ENCODE data around the gene ZNF316. TPM values are rescaled to one million over a fixed set of nuclear protein-coding genes. Genes with fewer than 3 reads are reported as not detected.

Gene ZNF316
- total RNA-seq, 2 donors from 2014 or later, result 23.5 to 24.6 TPM

- no peak overlapping the region for H3K4me3 Mint-ChIP-seq
- no peaks in the 10 kb centered on the region for H3K9me3 Mint-ChIP-seq
- ATAC-seq (replicated peaks in 1 of 2) (no peak), DNase-seq (no peak)
- peaks cover under 1% of the 10 kb centered on the region for H3K4me1 Mint-ChIP-seq (ENCODE audit: low read depth)
- H3K27me3 Mint-ChIP-seq (ENCODE audit: low read depth), result peaks cover 6% of the 10 kb centered on the region
- no peaks in the 10 kb centered on the region for H3K36me3 Mint-ChIP-seq (ENCODE audit: insufficient read depth in 2 of 2)
- H3K27ac Mint-ChIP-seq, result no peak overlapping the region
Measured at GRCh38 chr7:6613706-6614105, 23.4 kb upstream of the ZNF316 start.

- ATAC-seq (replicated peaks in 1 of 2), result peak; percentile 55 to 67
- peaks cover 15% of the 10 kb centered on the region for H3K4me1 Mint-ChIP-seq (ENCODE audit: low read depth)
- peak within 1 kb of the TSS; percentile 92 for H3K27ac Mint-ChIP-seq
- peaks cover 6% of the 10 kb centered on the region for H3K27me3 Mint-ChIP-seq (ENCODE audit: low read depth)
- no peaks in the 10 kb centered on the region for H3K9me3 Mint-ChIP-seq
- peak within 1 kb of the TSS; percentile 80 to 82 for H3K4me3 Mint-ChIP-seq
- no peaks in the 10 kb centered on the region for H3K36me3 Mint-ChIP-seq (ENCODE audit: insufficient read depth in 2 of 2)
- peak; percentile 17 to 24 for DNase-seq
Measured at GRCh38 chr7:6614953-6615722, 22.0 kb upstream of the ZNF316 start, which contains the start of gene ZNF853. ZNF853 (plus strand) TSS chr7:6615610; CDS start chr7:6616175, 565 bp downstream.

- H3K36me3 Mint-ChIP-seq (ENCODE audit: insufficient read depth in 2 of 2), result no peaks in the 10 kb centered on the region
- peaks cover 6% of the 10 kb centered on the region for H3K27me3 Mint-ChIP-seq (ENCODE audit: low read depth)
- H3K4me3 Mint-ChIP-seq, result peak overlapping the region; percentile 71 to 72
- ATAC-seq (replicated peaks in 1 of 2), result peak; percentile 23 to 36
- DNase-seq, result no peak
- peaks cover 21% of the 10 kb centered on the region for H3K4me1 Mint-ChIP-seq (ENCODE audit: low read depth)
- H3K9me3 Mint-ChIP-seq, result no peaks in the 10 kb centered on the region
- no peak overlapping the region for H3K27ac Mint-ChIP-seq
Measured at GRCh38 chr7:6615723-6616555, 21.2 kb upstream of the ZNF316 start.

GRCh38 chr7:6616854-6617643 lies 20.1 kb upstream of the ZNF316 start:
- H3K27ac Mint-ChIP-seq, result no peak overlapping the region
- peaks cover 29% of the 10 kb centered on the region for H3K4me1 Mint-ChIP-seq (ENCODE audit: low read depth)
- H3K4me3 Mint-ChIP-seq, result peak overlapping the region in 1 of 2 donors; percentile 55
- no peaks in the 10 kb centered on the region for H3K9me3 Mint-ChIP-seq
- H3K27me3 Mint-ChIP-seq (ENCODE audit: low read depth), result peaks cover 6% of the 10 kb centered on the region
- ATAC-seq (replicated peaks in 1 of 2), result no peak
- no peak for DNase-seq
- peaks cover 0 to 2% of the 10 kb centered on the region in 2 donors for H3K36me3 Mint-ChIP-seq (ENCODE audit: insufficient read depth in 2 of 2)

GRCh38 chr7:6618621-6619020 lies 18.5 kb upstream of the ZNF316 start:
- Mint-ChIP-seq H3K4me1 (ENCODE audit: low read depth) (peaks cover 31% of the 10 kb centered on the region), H3K36me3 (ENCODE audit: insufficient read depth in 2 of 2) (peaks cover 0 to 2% of the 10 kb centered on the region in 2 donors), H3K27me3 (ENCODE audit: low read depth) (peaks cover 6% of the 10 kb centered on the region), H3K4me3 (no peak overlapping the region), H3K9me3 (no peaks in the 10 kb centered on the region), H3K27ac (no peak overlapping the region)
- DNase-seq, result no peak
- ATAC-seq (replicated peaks in 1 of 2), result no peak

GRCh38 chr7:6619961-6620360 lies 17.2 kb upstream of the ZNF316 start:
- no peak overlapping the region for H3K27ac Mint-ChIP-seq
- H3K4me1 Mint-ChIP-seq (ENCODE audit: low read depth), result peaks cover 40% of the 10 kb centered on the region
- ATAC-seq (replicated peaks in 1 of 2) (peak in 1 of 2 donors; percentile 38), DNase-seq (no peak)
- peak overlapping the region in 1 of 2 donors; percentile 42 for H3K4me3 Mint-ChIP-seq
- H3K9me3 Mint-ChIP-seq, result no peaks in the 10 kb centered on the region
- peaks cover 0 to 2% of the 10 kb centered on the region in 2 donors for H3K36me3 Mint-ChIP-seq (ENCODE audit: insufficient read depth in 2 of 2)
- H3K27me3 Mint-ChIP-seq (ENCODE audit: low read depth), result no peaks in the 10 kb centered on the region

GRCh38 chr7:6621195-6622133 lies 15.7 kb upstream of the ZNF316 start:
- no peak for ATAC-seq (replicated peaks in 1 of 2)
- peaks cover 40% of the 10 kb centered on the region for H3K4me1 Mint-ChIP-seq (ENCODE audit: low read depth)

GRCh38 chr7:6622134-6622710 lies 14.9 kb upstream of the ZNF316 start:
- no peak overlapping the region for H3K27ac Mint-ChIP-seq
- DNase-seq, result no peak
- H3K9me3 Mint-ChIP-seq, result no peaks in the 10 kb centered on the region
- peaks cover 0 to 2% of the 10 kb centered on the region in 2 donors for H3K36me3 Mint-ChIP-seq (ENCODE audit: insufficient read depth in 2 of 2)
- no peak for ATAC-seq (replicated peaks in 1 of 2)
- H3K4me3 Mint-ChIP-seq, result no peak overlapping the region
- no peaks in the 10 kb centered on the region for H3K27me3 Mint-ChIP-seq (ENCODE audit: low read depth)
- peaks cover 40% of the 10 kb centered on the region for H3K4me1 Mint-ChIP-seq (ENCODE audit: low read depth)

More at GRCh38 chr7:6621195-6622133, 15.7 kb upstream of the ZNF316 start:
- Mint-ChIP-seq H3K36me3 (ENCODE audit: insufficient read depth in 2 of 2) (peaks cover 0 to 2% of the 10 kb centered on the region in 2 donors), H3K27ac (no peak overlapping the region), H3K9me3 (no peaks in the 10 kb centered on the region), H3K4me3 (peak overlapping the region; percentile 10 to 34), H3K27me3 (ENCODE audit: low read depth) (no peaks in the 10 kb centered on the region)
- DNase-seq, result no peak

GRCh38 chr7:6623589-6624245 lies 13.4 kb upstream of the ZNF316 start:
- DNase-seq, result no peak
- Mint-ChIP-seq H3K27me3 (ENCODE audit: low read depth) (no peaks in the 10 kb centered on the region), H3K27ac (peak overlapping the region; percentile 89), H3K4me3 (peak overlapping the region; percentile 46 to 64), H3K36me3 (ENCODE audit: insufficient read depth in 2 of 2) (peaks cover 0 to 2% of the 10 kb centered on the region in 2 donors), H3K4me1 (ENCODE audit: low read depth) (peaks cover 40% of the 10 kb centered on the region), H3K9me3 (no peaks in the 10 kb centered on the region)
- peak; percentile 56 to 59 for ATAC-seq (replicated peaks in 1 of 2)

- H3K27me3 Mint-ChIP-seq (ENCODE audit: low read depth), result no peaks in the 10 kb centered on the region
- no peak for DNase-seq
- H3K4me1 Mint-ChIP-seq (ENCODE audit: low read depth), result peaks cover 34% of the 10 kb centered on the region
- no peak for ATAC-seq (replicated peaks in 1 of 2)
- no peaks in the 10 kb centered on the region for H3K9me3 Mint-ChIP-seq
- H3K4me3 Mint-ChIP-seq, result peak overlapping the region; percentile 46 to 64
- peaks cover 0 to 2% of the 10 kb centered on the region in 2 donors for H3K36me3 Mint-ChIP-seq (ENCODE audit: insufficient read depth in 2 of 2)
- peak overlapping the region; percentile 89 for H3K27ac Mint-ChIP-seq
Measured at GRCh38 chr7:6624246-6624611, 12.9 kb upstream of the ZNF316 start.

- no peaks in the 10 kb centered on the region for H3K36me3 Mint-ChIP-seq (ENCODE audit: insufficient read depth in 2 of 2)
- ATAC-seq (replicated peaks in 1 of 2) (no peak), DNase-seq (no peak)
- H3K4me3 Mint-ChIP-seq, result no peak overlapping the region
- no peak overlapping the region for H3K27ac Mint-ChIP-seq
- H3K4me1 Mint-ChIP-seq (ENCODE audit: low read depth), result peaks cover 20% of the 10 kb centered on the region
- H3K27me3 Mint-ChIP-seq (ENCODE audit: low read depth), result no peaks in the 10 kb centered on the region
- no peaks in the 10 kb centered on the region for H3K9me3 Mint-ChIP-seq
Measured at GRCh38 chr7:6628045-6628444, 9.1 kb upstream of the ZNF316 start.
